H1 (cell line): Measurements from ENCODE around the gene IP6K1.
"Not testable (repeated sequence)": the region's sequence is repeated elsewhere in the genome, so short reads cannot be mapped to it uniquely, and the experiment has no call there.

Experiments used
- CBX8 ChIP-seq: fragments of 300-800, 300-1000 bp; sonication (generic); IDR thresholded peaks from 2 replicates; pipeline ENCODE4 v1.7.1; 2016; ENCODE audit warnings: low read depth, low read length, borderline replicate concordance
- HDAC2 ChIP-seq, 2 experiments: fragments of 300-600 bp in 1 of 2; sonication (generic) in 1 of 2; IDR thresholded peaks; 2 replicates each; pipeline ENCODE4 v1.6.1; 2011 to 2012; ENCODE audit warnings: low read depth in 2 of 2, low read length in 2 of 2, mild to moderate bottlenecking in 2 of 2, moderate library complexity in 2 of 2, borderline replicate concordance in 1 of 2, inconsistent platforms in 1 of 2
- JUN ChIP-seq: IDR thresholded peaks from 2 replicates; pipeline ENCODE4 v1.6.1; 2011; ENCODE audit warnings: low read depth, mild to moderate bottlenecking, improper control_type of control experiment, low read length

- TF ChIP-seq HDAC2 (IDR thresholded peaks at IDR 0.05; ENCODE audit: borderline replicate concordance in 1 of 2, low read depth in 2 of 2, low read length in 2 of 2); JUN; CBX8: not testable (repeated sequence)
Measured at GRCh38 chr3:49694409-49695070, 91.8 kb downstream of the IP6K1 start.
